Panc1 (cell line): ENCODE measurements around the gene USP40. TPM values are rescaled to one million over a fixed set of nuclear protein-coding genes. Genes with fewer than 3 reads are reported as not detected.

ENCODE experiments used
- ATAC-seq: fragments of 200-7000 bp; cut with Tn5 transposase; 2 replicates; pipeline ENCODE4 v1.9.1; 2020; ENCODE audit warnings: mild to moderate bottlenecking, moderate library complexity
- BruUV-seq: library from RNA; stranded (reverse); fragments of 400-500 nt; replicated peaks from 2 replicates; lab custom pipeline; 2021; lab: Mats Ljungman, UMichigan
- CTCF ChIA-PET: fragments of 300-600 bp; sonication (Branson Sonifier 250); formaldehyde crosslinking; loops from one replicate; lab custom pipeline; 2022; ENCODE audit warnings: antibody characterized with exemption; lab: Charles Lee
- POLR2A ChIA-PET: fragments of 300-600 bp; sonication (Branson Sonifier 250); formaldehyde crosslinking; loops from one replicate; lab custom pipeline; 2022; ENCODE audit warnings: antibody characterized with exemption; lab: Charles Lee
- DNase-seq: peaks from one replicate; pipeline ENCODE4 v3.0.0-alpha.2; 2010; ENCODE audit warnings: low read depth, low spot score
- H3K27ac ChIP-seq: 2 replicates; pipeline ENCODE4 v1.5.1; 2011; ENCODE audit warnings: mild to moderate bottlenecking, low read length, inconsistent platforms
- H3K27me3 ChIP-seq: fragments of 200-500 bp; sonication (Bioruptor generic); 2 replicates; pipeline ENCODE4 v1.6.0; 2014; ENCODE audit warnings: low read length, inconsistent platforms; ENCODE audit not compliant: control insufficient read depth, insufficient read depth
- H3K36me3 ChIP-seq: fragments of 200-500 bp; sonication (Bioruptor generic); 2 replicates; pipeline ENCODE4 v1.5.1; 2014; ENCODE audit warnings: inconsistent platforms, mild to moderate bottlenecking, low read length, moderate library complexity; ENCODE audit not compliant: control insufficient read depth, insufficient read depth
- H3K4me1 ChIP-seq: 2 replicates; pipeline ENCODE4 v1.5.1; 2011; ENCODE audit warnings: inconsistent platforms, mild to moderate bottlenecking, low read length, moderate library complexity; ENCODE audit not compliant: control insufficient read depth, insufficient read depth
- H3K4me3 ChIP-seq, 2 experiments: 2 replicates each; pipeline ENCODE4 v1.5.1; 2011 to 2012; ENCODE audit warnings: low read depth in 2 of 2, low read length in 2 of 2, mild to moderate bottlenecking in 2 of 2, inconsistent platforms in 1 of 2, moderate library complexity in 1 of 2
- H3K9me3 ChIP-seq: fragments of 200-500 bp; sonication (Bioruptor generic); 2 replicates; pipeline ENCODE4 v1.5.1; 2014; ENCODE audit warnings: low read depth, mild to moderate bottlenecking, inconsistent platforms, low read length, moderate library complexity; ENCODE audit not compliant: control insufficient read depth, insufficient read depth
- POLR2AphosphoS5 ChIP-seq: IDR thresholded peaks from 2 replicates; pipeline ENCODE4 v1.6.1; 2012; ENCODE audit warnings: mild to moderate bottlenecking, low read depth, low read length, moderate library complexity
- REST ChIP-seq, 2 experiments: IDR thresholded peaks; 2 replicates each; pipeline ENCODE4 v1.6.1; 2011 to 2012; ENCODE audit warnings: low read depth in 2 of 2, control low read depth in 1 of 2, low read length in 1 of 2, mild to moderate bottlenecking in 1 of 2, moderate library complexity in 1 of 2; ENCODE audit not compliant: insufficient read depth in 1 of 2
- SIN3A ChIP-seq: IDR thresholded peaks from 2 replicates; pipeline ENCODE4 v1.6.1; 2012; ENCODE audit warnings: low read depth, mild to moderate bottlenecking, low read length, moderate library complexity, borderline replicate concordance; ENCODE audit not compliant: insufficient read depth
- TCF7L2 ChIP-seq: IDR thresholded peaks from 2 replicates; pipeline ENCODE4 v1.6.1; 2011; ENCODE audit warnings: mild to moderate bottlenecking, low read depth, low read length, inconsistent platforms
- in situ Hi-C: cut with HindIII; loops from 2 replicates; pipeline ENCODE4 v1.10.0; 2016; ENCODE audit warnings: low sequenced_read_pairs, low pct_unique_long_range_greater_than_20kb
- intact Hi-C: fragments of 100-400 bp; cut with micrococcal nuclease; formaldehyde crosslinking; loops from one replicate; pipeline ENCODE4 v1.10.0; 2022; ENCODE audit not compliant: unreplicated experiment
- total RNA-seq: library from RNA; stranded (reverse); gene quantifications from one replicate; pipeline ENCODE4 v1.2.1, GENCODE V29; 2021; ENCODE audit not compliant: unreplicated experiment
- TF ChIP-seq, protein P1 (sequence below): fragments of 450-650 bp; IDR thresholded peaks from 2 replicates; pipeline ENCODE4 v1.5.1; 2017; ENCODE audit warnings: mild to moderate bottlenecking

Gene USP40
- total RNA-seq, 1 experiment from 2014 or later: 26.6 TPM

- CTCF ChIA-PET: no interaction called here
- no peak for TF ChIP-seq TCF7L2
- TF ChIP-seq, protein P1, sequence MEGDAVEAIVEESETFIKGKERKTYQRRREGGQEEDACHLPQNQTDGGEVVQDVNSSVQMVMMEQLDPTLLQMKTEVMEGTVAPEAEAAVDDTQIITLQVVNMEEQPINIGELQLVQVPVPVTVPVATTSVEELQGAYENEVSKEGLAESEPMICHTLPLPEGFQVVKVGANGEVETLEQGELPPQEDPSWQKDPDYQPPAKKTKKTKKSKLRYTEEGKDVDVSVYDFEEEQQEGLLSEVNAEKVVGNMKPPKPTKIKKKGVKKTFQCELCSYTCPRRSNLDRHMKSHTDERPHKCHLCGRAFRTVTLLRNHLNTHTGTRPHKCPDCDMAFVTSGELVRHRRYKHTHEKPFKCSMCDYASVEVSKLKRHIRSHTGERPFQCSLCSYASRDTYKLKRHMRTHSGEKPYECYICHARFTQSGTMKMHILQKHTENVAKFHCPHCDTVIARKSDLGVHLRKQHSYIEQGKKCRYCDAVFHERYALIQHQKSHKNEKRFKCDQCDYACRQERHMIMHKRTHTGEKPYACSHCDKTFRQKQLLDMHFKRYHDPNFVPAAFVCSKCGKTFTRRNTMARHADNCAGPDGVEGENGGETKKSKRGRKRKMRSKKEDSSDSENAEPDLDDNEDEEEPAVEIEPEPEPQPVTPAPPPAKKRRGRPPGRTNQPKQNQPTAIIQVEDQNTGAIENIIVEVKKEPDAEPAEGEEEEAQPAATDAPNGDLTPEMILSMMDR: no peak
- no peak for TF ChIP-seq SIN3A
- TF ChIP-seq POLR2AphosphoS5: no peak
- Histone ChIP-seq H3K9me3 (no peaks in the 10 kb centered on the region), H3K36me3 (peaks cover 17% of the 10 kb centered on the region), H3K4me3 (no peak overlapping the region), H3K4me1 (peaks cover 8% of the 10 kb centered on the region; the same call in 1 of the 2 replicates), H3K27me3 (no peaks in the 10 kb centered on the region), H3K27ac (no peak overlapping the region)
- no TSS peak for BruUV-seq
- DNase-seq: no peak
- intact Hi-C loops: loop anchor here (10.0 kb wide), 1 partner anchor 95 kb away; the partner anchor contains the start of gene DGKD
- in situ Hi-C loops: no loop called here
- ATAC-seq: no peak
- POLR2A ChIA-PET: no interaction called here
These were observed 116.4 kb downstream of the USP40 start for GRCh38 chr2:233449921-233450863.

DNA sequence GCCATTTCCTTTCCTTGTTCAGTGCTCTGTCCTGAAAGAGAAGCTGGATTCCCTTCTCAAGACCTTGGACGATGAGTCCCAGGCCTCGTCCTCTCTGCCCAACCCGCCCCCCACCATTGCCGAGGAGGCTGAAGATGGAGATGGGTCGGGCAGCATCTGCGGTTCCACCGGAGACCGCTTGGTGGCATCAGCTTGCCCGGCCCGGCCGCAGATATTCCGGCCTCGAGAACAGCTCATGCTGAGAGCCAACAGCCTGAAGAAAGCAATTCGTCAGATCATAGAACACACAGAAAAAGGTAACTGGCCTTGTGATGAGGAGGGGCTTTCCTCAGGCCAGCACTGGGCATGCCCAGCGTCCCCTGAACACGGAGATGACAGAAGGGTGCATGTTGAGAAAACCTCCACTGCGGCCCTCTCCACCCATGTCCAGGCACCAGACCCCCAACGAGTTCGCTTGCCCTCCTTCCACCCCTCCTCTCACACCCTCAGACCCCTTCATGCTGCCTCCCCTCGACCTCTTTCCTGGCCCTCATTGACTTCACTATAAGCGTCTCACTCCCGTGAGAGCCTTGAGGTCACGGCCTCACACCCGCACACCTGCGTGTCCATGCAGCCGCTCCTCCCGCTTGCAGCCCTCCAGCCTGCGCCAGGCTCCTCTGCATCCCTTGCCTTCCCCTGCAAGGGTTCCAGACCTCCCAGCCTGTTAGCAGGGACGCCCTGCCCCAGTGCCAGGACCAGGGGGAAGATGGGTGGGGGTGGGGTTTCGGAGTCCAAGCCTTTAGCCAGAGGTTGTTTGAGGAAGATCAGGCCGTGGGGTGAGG, 117.3 kb downstream of the USP40 start:
- DNase-seq: no peak
- intact Hi-C loops: loop anchor here (10.0 kb wide), 1 partner anchor 94 kb away; the partner anchor contains the start of gene DGKD
- no peak for TF ChIP-seq REST (IDR thresholded peaks at IDR 0.05; ENCODE audit: insufficient read depth in 1 of 2, low read depth in 2 of 2, low read length in 1 of 2)
- TF ChIP-seq, protein P1: peak; percentile 88
- no TSS peak for BruUV-seq
- H3K36me3 ChIP-seq: peaks cover 14% of the 10 kb centered on the region
- H3K4me1 ChIP-seq: peaks cover 8% of the 10 kb centered on the region; the same call in 1 of the 2 replicates
- ChIA-PET POLR2A (interaction anchor here (0.6 kb wide), 1 partner anchor 57 kb away, joined by 3 read pairs; no protein-coding TSS in a partner anchor), CTCF (interaction anchor here (1.5 kb wide), 1 partner anchor 383 kb away, joined by 8 read pairs; no protein-coding TSS in a partner anchor)
- H3K27me3 ChIP-seq: no peaks in the 10 kb centered on the region
- in situ Hi-C loops: no loop called here
- peak; percentile 70 for ATAC-seq
- H3K27ac ChIP-seq: no peak overlapping the region
- H3K4me3 ChIP-seq: no peak overlapping the region
- H3K9me3 ChIP-seq: no peaks in the 10 kb centered on the region
